Aortic smooth muscle cell (primary cell): Measurements from ENCODE around the gene TRDN. TPM values are rescaled to one million over a fixed set of nuclear protein-coding genes. Genes with fewer than 3 reads are reported as not detected.

ENCODE experiments used
- total RNA-seq: library from RNA; depleted of rRNA; stranded (reverse); fragments of >200 nt; gene quantifications from 2 replicates; pipeline ENCODE4 v1.2.3, GENCODE V29; 2014

The TRDN gene, protein sequence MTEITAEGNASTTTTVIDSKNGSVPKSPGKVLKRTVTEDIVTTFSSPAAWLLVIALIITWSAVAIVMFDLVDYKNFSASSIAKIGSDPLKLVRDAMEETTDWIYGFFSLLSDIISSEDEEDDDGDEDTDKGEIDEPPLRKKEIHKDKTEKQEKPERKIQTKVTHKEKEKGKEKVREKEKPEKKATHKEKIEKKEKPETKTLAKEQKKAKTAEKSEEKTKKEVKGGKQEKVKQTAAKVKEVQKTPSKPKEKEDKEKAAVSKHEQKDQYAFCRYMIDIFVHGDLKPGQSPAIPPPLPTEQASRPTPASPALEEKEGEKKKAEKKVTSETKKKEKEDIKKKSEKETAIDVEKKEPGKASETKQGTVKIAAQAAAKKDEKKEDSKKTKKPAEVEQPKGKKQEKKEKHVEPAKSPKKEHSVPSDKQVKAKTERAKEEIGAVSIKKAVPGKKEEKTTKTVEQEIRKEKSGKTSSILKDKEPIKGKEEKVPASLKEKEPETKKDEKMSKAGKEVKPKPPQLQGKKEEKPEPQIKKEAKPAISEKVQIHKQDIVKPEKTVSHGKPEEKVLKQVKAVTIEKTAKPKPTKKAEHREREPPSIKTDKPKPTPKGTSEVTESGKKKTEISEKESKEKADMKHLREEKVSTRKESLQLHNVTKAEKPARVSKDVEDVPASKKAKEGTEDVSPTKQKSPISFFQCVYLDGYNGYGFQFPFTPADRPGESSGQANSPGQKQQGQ
- total RNA-seq: not detected in 2 replicates

DNA sequence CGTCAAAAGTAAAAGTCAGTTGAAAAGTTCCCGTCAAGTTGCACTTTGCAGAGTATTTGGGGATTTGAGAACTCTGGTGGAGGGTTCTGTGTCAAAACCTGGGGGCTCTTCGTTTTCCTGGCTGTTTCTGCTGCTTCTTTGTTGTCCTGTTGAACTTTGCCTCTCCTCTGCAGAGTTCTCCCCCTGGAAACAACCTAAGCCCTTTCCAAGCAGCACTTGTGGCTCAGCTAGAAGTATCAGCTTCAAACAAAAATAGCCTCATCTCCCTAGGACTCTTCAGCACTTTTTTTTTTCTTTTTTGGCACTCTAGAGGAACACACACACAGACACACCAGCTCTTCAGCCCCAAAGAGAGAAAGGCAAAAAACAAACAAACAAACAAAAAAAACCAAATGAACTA is at the start of gene TRDN:
TRDN (minus strand) TSS at position 169 of the 400 bp plus-strand sequence. CDS start 175 bp downstream, outside the sequence.

Other genes with a start within 250 kb of the TRDN start
- not detected in 2 replicates for gene NKAIN2, start 166.9 kb upstream of the TRDN start, total RNA-seq